ENCODE data around the gene MEIKIN. TPM values are rescaled to one million over a fixed set of nuclear protein-coding genes. Genes with fewer than 3 reads are reported as not detected.
"Not testable (repeated sequence)": the region's sequence is repeated elsewhere in the genome, so short reads cannot be mapped to it uniquely, and the experiment has no call there.

Gene MEIKIN
- total RNA-seq, 2 experiments from 2014 or later = not detected

- no peak overlapping the region for H2AFZ ChIP-seq (ENCODE audit: low read length)
- POLR2A ChIA-PET = interaction anchor here (1.1 kb wide), 1 partner anchor 9 kb away, joined by 4 read pairs; no protein-coding TSS in a partner anchor
These were observed 98.9 kb downstream of the MEIKIN start for GRCh38 chr5:131846536-131846935.

GRCh38 chr5:131845828-131846227, 99.6 kb downstream of the MEIKIN start:
- H3K9me3 ChIP-seq (ENCODE audit: low read length) = peaks cover 22% of the 10 kb centered on the region; the same call in 1 of the 2 replicates
- H3K4me3 ChIP-seq (ENCODE audit: low read depth, low read length, poor library complexity, severe bottlenecking) = no peak overlapping the region
- no peak for TF ChIP-seq CTCF (conservative IDR thresholded peaks at IDR 0.05; ENCODE audit: low read length)
- no peak for TF ChIP-seq EZH2phosphoT487 (IDR thresholded peaks at IDR 0.05; ENCODE audit: borderline replicate concordance, low read depth, low read length)
- H3K27ac ChIP-seq (ENCODE audit: low read depth, low read length, poor library complexity, severe bottlenecking) = no peak overlapping the region
- ChIA-PET CTCF (ENCODE audit: unreplicated experiment) (no interaction called here), POLR2A (interaction anchor here (0.5 kb wide), 1 partner anchor 643 kb away, joined by 3 read pairs; no protein-coding TSS in a partner anchor)
- DNase-seq (ENCODE audit: low spot score) = no peak
- no peak overlapping the region for H3K4me2 ChIP-seq (ENCODE audit: low read length)
- no peaks in the 10 kb centered on the region for H3K79me2 ChIP-seq (ENCODE audit: insufficient read depth, low read depth, low read length)
- no TSS peak for BruUV-seq (replicated peaks)
- no peaks in the 10 kb centered on the region for H4K20me1 ChIP-seq (ENCODE audit: insufficient read depth, low read length)
- no peak overlapping the region for H2AFZ ChIP-seq (ENCODE audit: low read length)
- no peaks in the 10 kb centered on the region for H3K9me2 ChIP-seq (ENCODE audit: insufficient read depth, low read length)
- intact Hi-C loops (cut with micrococcal nuclease; ENCODE audit: unreplicated experiment) = no loop called here
- H3K36me3 ChIP-seq (ENCODE audit: insufficient read depth, low read length) = no peaks in the 10 kb centered on the region
- H3K4me1 ChIP-seq (ENCODE audit: insufficient read depth, low read length, poor library complexity, severe bottlenecking) = no peaks in the 10 kb centered on the region

More at GRCh38 chr5:131846536-131846935, 98.9 kb downstream of the MEIKIN start:
- no peaks in the 10 kb centered on the region for H3K79me2 ChIP-seq (ENCODE audit: insufficient read depth, low read depth, low read length)
- H3K27ac ChIP-seq (ENCODE audit: low read depth, low read length, poor library complexity, severe bottlenecking) = no peak overlapping the region
- CTCF ChIA-PET (ENCODE audit: unreplicated experiment) = no interaction called here
- TF ChIP-seq CTCF (conservative IDR thresholded peaks at IDR 0.05; ENCODE audit: low read length) = no peak
- TF ChIP-seq EZH2phosphoT487 (IDR thresholded peaks at IDR 0.05; ENCODE audit: borderline replicate concordance, low read depth, low read length) = no peak
- H3K4me1 ChIP-seq (ENCODE audit: insufficient read depth, low read length, poor library complexity, severe bottlenecking) = no peaks in the 10 kb centered on the region
- no peaks in the 10 kb centered on the region for H3K36me3 ChIP-seq (ENCODE audit: insufficient read depth, low read length)
- no peak overlapping the region for H3K4me3 ChIP-seq (ENCODE audit: low read depth, low read length, poor library complexity, severe bottlenecking)
- intact Hi-C loops (cut with micrococcal nuclease; ENCODE audit: unreplicated experiment) = no loop called here
- peaks cover 22% of the 10 kb centered on the region; the same call in 1 of the 2 replicates for H3K9me3 ChIP-seq (ENCODE audit: low read length)
- H3K4me2 ChIP-seq (ENCODE audit: low read length) = no peak overlapping the region
- H3K9me2 ChIP-seq (ENCODE audit: insufficient read depth, low read length) = no peaks in the 10 kb centered on the region
- no peaks in the 10 kb centered on the region for H4K20me1 ChIP-seq (ENCODE audit: insufficient read depth, low read length)
- DNase-seq (ENCODE audit: low spot score) = no peak
- no TSS peak for BruUV-seq (replicated peaks)

GRCh38 chr5:131842971-131843370, 102.5 kb downstream of the MEIKIN start:
- peaks cover 15% of the 10 kb centered on the region for H3K9me3 ChIP-seq (ENCODE audit: low read length)
- H3K36me3 ChIP-seq (ENCODE audit: insufficient read depth, low read length); H3K4me1 ChIP-seq (ENCODE audit: insufficient read depth, low read length, poor library complexity, severe bottlenecking); H2AFZ ChIP-seq (ENCODE audit: low read length); H3K4me3 ChIP-seq (ENCODE audit: low read depth, low read length, poor library complexity, severe bottlenecking); CTCF ChIA-PET (ENCODE audit: unreplicated experiment); H3K9me2 ChIP-seq (ENCODE audit: insufficient read depth, low read length); BruUV-seq (replicated peaks); DNase-seq (ENCODE audit: low spot score); H4K20me1 ChIP-seq (ENCODE audit: insufficient read depth, low read length); H3K27ac ChIP-seq (ENCODE audit: low read depth, low read length, poor library complexity, severe bottlenecking); H3K79me2 ChIP-seq (ENCODE audit: insufficient read depth, low read depth, low read length); POLR2A ChIA-PET; intact Hi-C loops (cut with micrococcal nuclease; ENCODE audit: unreplicated experiment); H3K4me2 ChIP-seq (ENCODE audit: low read length): not testable (repeated sequence)

GRCh38 chr5:131832702-131833101, 112.8 kb downstream of the MEIKIN start:
- H3K4me1 ChIP-seq (ENCODE audit: insufficient read depth, low read length, poor library complexity, severe bottlenecking); DNase-seq (ENCODE audit: low spot score); H3K9me3 ChIP-seq (ENCODE audit: low read length); H4K20me1 ChIP-seq (ENCODE audit: insufficient read depth, low read length); H2AFZ ChIP-seq (ENCODE audit: low read length); H3K4me3 ChIP-seq (ENCODE audit: low read depth, low read length, poor library complexity, severe bottlenecking); H3K27ac ChIP-seq (ENCODE audit: low read depth, low read length, poor library complexity, severe bottlenecking); CTCF ChIA-PET (ENCODE audit: unreplicated experiment); intact Hi-C loops (cut with micrococcal nuclease; ENCODE audit: unreplicated experiment); H3K36me3 ChIP-seq (ENCODE audit: insufficient read depth, low read length); H3K4me2 ChIP-seq (ENCODE audit: low read length); H3K9me2 ChIP-seq (ENCODE audit: insufficient read depth, low read length); H3K79me2 ChIP-seq (ENCODE audit: insufficient read depth, low read depth, low read length); BruUV-seq (replicated peaks): not testable (repeated sequence)
- POLR2A ChIA-PET = interaction anchor here (0.6 kb wide), 1 partner anchor 8 kb away, joined by 3 read pairs; no protein-coding TSS in a partner anchor

Measured in OCI-LY7 (cell line).